GM18870 (cell line): ENCODE results near the gene COL9A3.
"Not testable (repeated sequence)": the region's sequence is repeated elsewhere in the genome, so short reads cannot be mapped to it uniquely, and the experiment has no call there.

Experiments
- ATAC-seq: cut with Tn5 transposase; IDR thresholded peaks from one replicate; pipeline ENCODE4 v1.9.1; 2021; ENCODE audit warnings: moderate library complexity; ENCODE audit not compliant: unreplicated experiment

COL9A3 gene

DNA sequence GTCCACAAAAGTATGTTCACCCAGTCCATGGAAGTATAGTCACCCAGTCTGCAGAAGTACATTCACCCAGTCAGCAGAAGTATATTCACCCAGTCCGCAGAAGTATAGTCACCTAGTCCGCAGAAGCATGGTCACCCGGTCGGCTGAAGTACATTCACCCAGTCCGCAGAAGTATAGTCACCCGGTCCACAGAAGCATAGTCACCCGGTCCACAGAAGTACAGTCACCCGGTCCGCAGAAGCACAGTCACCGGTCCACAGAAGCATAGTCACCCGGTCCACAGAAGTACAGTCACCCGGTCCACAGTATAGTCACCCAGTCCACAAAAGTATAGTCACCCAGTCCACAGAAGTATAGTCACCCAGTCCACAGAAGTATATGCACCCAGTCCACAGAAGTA lies 36.0 kb downstream of the COL9A3 start:
- no peak for ATAC-seq

DNA sequence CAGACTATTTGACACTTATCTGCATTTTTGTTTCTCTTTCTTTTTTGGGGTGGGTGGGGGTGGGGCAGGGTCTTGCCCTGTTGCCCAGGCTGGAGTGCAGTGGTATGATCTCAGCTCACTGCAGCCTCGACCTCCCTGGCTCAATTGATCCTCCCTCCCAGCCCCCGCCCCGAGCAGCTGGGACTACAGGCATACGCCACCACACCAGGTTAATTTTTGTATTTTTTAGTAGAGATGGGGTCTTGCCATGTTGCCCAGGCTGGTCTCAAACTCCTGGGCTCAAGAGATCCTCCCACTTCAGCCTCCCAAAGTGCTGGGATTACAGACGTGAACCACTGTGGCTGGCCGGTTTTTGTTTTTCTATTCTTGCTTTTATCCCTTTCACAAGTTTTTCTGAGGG lies 36.5 kb downstream of the COL9A3 start:
- not testable (repeated sequence) for ATAC-seq

DNA sequence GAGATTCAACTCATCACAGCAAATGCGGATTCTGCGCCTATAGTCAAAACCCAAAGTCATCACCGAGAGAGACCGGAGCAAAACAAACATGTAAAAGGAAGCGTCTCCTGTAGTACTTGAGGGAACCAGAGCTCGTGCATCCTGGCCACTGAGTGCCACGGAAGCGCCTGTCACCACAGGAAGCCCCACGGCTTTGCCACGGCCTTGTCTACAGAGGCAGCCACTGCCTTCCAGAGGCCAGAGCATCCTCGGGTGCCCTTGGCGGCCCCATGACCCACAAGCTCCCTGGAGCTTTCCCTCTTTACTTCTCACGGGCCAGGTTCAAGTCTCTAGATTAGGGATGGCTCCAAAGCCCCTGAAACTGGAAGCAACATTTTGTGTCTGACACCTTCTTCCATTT lies 37.3 kb downstream of the COL9A3 start:
- no peak for ATAC-seq

DNA sequence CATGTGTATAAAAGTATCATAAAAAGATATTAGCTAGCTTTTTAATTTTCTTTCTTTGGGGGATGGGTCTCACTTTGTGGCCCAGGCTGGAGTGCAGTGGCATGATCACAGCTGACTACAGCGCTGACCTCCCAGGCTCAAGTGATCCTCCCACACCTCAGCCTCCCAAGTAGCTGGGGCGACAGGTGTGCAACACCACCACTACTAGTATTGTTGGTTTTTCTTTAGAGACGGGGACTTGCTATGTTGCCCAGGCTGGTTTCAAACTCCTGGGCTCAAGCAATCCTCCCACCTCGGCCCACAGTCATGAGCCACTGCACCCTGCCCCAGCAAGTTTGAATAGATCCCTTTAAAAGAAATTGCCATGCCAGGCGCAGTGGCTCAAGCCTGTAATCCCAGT lies 38.3 kb downstream of the COL9A3 start:
- no peak for ATAC-seq

DNA sequence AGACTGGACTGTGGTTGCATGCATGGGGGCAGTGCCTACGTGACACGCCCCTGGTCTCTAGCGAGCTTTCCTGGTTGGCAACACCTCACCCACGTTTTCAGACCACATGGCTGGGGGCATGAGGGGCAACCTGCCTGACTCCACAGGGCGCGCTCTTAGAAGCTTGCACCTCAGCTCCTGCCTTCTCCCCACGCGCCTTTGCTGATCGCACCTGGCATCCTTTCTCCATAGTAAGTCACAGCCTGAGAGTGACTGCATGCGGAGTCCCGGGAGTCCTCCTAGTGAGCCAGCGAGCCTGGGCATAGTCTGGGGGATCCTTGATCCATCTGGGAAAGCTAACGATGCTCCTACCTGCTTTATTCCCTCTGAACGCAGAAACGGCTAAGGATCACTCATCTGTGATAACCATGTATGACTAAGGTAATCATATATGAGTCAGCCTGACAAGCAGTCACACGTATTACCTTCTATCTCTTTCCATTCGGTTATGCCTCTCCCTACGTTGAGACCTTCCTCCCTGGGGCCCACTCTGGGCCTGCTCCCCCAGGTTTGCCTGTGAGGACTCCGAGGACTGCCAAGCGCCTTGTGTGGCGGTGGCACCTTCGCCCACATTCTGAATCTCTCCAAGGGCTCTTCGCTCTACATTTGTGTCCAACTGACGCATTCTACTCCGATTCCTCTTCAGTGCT lies 40.2 kb downstream of the COL9A3 start:
- ATAC-seq, result no peak

DNA sequence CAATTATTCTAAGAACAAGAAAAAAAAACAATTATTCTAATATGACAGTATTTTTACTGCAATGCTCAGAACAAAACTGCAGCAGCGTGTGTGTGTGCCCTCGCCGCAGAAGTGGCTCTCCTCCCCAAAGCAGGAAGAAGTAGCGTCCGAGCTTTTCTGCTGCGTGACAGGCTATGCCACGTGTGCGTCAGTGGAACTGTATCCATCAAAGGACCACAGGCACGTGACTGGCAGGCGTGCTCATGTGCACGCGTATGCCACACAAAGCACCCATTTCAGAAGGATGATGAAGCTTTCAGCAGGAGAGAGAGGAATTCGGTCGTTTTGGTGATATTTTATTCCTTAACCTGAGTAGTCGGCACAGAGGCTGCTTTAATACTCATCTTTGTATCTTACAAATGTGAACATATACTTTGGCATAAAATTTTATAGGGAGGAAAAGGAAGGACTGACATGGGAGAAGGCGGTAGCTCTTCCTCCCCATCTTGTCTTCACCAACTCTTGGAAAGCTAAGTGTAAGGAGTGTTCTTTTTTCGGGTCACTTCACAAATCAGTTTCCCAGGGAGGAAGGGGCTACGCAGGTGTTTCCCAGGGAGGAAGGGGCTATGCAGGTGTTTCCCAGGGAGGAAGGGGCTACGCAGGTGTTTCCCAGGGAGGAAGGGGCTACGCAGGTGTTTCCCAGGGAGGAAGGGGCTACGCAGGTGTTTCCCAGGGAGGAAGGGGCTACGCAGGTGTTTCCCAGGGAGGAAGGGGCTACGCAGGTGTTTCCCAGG lies 41.4 kb downstream of the COL9A3 start:
- ATAC-seq, result no peak

DNA sequence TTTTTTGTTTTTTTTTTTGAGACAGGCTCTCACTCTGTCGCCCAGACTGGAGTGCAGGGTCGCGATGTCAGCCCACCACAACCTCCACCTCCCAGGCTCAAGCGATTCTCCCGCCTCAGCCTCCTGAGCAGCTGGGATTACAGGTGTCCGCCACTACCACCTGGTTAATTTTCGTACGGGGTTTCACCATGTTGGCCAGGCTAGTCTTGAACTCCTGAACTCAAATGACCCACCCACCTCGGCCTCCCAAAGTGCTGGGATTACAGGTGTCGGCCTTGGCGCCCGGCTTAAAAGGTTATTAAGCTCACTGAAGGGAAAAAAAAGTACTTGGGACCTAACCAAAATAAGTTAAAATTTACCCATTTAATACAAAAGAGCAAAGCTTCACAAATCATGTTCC lies 42.9 kb downstream of the COL9A3 start:
- no peak for ATAC-seq

DNA sequence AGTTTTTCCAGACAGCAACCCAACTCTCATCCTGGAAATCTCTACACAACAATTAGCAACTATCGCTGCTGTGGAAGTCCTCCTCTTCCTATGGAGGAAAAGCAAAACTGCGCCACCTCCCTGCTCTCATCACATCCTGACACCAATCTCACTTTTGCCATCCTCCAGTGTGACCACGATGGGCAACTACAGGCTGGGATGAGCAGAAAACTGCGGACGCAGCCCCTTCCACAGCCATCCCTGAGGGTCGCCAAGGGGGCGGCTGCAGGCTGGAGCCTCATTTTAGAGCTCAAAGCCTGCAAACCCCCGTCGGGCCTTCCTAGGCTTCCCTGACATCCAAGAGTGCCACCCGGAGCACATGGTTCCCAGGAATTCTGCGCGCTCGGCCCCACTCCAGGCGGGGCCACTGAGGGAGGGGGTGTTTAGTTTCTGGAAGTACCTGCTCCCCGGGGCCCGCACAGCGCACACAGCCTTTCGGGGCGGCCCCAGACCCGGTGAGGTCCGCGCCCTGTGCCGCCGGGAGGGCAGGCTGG lies 43.6 kb downstream of the COL9A3 start:
- no peak for ATAC-seq

DNA sequence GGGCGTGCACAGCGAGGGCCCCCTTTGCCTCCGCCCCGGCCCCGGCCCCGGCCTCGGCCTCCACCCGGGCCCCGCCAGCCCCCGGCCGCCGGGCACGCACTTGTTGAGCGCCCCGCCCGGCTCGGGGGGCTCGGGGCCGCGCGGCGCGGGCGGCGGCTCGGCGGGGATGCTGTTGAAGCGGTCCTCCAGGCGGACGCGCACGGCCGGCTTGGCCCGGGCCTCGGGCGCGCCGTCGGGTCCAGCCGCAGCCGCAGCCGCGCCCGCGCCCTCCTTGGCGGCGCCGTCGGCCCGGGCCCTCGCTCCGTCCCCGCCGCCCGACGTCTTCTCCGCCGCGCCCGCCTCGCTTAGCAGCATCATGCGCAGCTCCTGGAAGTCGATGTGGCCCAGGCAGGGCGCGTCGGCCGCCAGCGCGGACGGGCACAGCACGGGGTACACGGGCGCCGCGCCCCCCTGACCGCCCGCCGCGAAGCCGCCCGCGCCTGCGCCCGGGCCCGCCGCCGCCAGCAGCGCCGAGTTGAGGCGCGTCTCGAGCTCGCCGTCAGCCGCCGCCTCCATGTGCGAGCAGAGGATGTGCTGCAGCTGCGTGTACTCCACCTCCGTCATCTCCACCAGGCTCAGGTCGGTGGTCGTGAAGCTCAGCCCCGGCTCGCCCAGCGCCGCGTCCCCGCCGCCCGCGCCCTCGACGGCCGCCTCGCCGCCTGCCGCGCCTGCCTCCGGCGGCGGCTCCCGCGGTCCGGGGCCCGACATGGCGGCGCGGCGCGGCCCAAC lies 44.3 kb downstream of the COL9A3 start:
- no peak for ATAC-seq

DNA sequence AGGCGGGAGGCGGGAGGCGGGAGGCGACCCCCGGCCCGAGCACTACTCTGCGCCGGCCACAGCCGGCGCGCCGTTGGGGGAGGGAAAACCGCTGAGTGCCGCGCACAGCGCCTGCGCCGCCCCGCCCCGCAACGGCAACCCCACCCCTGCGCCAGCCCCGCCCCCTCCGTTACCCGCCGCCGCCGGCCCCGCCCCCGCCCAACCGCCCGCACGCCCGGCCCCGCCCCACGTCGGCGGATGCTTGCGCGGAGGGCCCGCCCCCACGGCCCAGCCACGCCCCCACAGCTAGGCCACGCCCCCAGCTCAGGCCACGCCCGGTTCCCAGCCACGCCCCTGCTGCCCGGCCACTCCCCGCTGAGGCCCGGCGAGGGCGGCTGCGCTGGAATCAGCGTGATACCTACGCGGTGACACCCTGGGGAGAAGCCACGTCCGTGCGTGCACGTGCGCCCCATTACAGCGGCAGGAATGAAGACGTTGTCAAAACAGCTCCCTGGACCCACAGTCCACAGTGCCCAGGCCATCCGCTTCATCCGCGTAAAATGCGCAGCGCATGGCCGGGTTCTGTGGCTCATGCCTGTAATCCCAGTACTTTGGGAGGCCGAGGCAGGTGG lies 45.0 kb downstream of the COL9A3 start, which contains the start of gene TCFL5:
Gene TCFL5, minus strand, starts transcription at position 97 of the 611 bp plus-strand sequence. CDS start 152 bp downstream, outside the sequence.
- ATAC-seq, result no peak

DNA sequence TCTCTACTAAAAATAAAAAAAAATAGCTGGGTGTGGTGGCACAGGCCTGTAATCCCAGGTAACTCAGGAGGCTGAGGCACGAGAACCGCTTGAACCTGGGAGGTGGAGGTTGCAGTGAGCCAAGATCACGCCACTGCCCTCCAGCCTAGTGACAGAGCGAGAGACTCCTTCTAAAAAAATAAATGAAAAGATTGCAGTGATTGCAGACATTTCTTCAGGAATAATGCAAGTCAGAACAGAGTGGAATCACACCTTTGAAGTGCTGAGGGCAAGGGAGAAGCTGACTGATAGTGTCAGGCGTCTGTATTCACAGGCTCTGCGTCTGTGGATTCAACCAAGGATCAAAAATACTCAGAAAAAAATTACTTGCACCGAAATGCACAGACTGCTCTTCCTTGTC lies 47.4 kb downstream of the COL9A3 start:
- ATAC-seq, result no peak

DNA sequence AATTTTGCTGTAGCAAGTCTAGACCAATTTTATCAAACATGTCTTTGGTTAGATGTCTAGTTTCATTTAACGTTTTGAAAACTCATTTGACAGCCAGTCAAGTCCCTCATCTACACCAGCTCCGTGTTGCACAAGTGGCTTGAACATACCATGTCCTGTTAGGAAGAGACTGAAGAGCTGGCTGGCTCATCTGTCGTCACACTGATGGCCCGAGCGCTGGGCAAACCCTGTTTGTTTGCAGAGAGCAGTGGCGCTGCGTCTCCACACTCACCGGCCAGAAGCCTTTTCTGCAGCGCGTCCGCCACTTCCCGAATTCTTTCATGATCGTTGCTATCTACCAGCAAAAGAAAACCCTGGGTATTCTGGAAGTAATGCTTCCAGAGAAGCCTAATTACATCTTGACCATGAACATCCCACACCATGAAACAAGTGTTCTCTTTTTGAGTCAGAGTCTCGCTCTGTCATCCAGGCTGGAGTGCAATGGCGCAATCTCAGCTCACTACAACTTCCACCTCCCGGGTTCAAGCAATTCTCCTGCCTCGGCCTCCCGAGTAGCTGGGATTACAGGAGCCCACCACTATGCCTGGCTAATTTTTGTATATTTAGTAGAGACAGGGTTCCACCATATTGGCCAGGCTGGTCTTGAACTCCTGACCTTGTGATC lies 55.5 kb downstream of the COL9A3 start:
- no peak for ATAC-seq

DNA sequence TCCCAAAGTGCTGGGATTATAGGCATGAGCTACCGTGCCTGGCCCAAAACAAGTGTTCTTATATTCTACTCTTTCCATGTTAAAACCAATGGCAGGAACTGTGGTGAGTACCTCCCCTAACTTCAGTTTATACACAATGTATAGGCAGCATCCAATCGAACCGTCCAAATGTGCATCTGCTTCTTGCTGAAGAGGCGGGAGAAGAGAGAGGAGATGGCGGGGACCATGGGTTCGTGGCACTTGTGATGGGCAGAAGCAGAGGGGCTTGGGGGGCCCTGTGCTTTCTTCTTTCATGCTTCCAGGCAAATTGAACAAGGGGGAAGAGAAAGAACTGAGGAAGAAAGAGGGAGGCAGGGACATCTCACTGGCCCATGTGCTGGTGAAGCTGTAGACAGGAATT lies 56.0 kb downstream of the COL9A3 start:
- no peak for ATAC-seq

DNA sequence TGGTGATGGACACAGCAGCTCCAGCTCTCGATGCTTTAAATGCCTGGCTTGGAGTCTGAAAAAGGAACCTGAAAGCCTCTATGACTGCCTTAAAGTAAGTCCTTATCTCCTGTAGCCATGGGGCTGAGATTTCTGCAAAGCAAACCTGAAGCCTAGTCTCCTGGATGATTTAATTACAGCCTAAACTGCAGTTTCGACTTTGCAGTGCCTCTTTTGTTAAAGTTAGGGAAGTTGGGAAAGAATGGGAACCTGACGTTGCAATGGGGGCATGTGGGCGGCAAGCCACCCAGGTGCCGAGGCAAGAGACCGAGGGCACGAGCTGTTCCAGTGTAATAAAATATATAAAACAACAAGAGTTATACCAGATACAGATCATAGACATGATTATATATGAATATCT lies 56.4 kb downstream of the COL9A3 start:
- ATAC-seq, result no peak

DNA sequence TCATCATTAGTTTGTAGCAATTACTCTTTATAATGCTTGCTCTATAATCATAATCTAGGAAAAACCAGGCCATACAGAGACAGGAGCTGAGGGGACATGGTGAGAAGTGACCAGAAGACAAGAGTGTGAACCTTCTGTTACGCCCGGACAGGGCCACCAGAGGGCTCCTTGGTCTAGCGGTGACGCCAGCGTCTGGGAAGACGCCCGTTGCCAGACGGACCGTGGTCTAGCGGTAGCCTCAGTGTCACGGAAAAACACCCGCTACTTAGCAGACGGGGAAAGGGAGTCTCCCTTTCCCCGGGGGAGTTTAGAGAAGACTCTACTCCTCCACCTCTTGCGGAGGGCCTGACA lies 56.8 kb downstream of the COL9A3 start:
- not testable (repeated sequence) for ATAC-seq

DNA sequence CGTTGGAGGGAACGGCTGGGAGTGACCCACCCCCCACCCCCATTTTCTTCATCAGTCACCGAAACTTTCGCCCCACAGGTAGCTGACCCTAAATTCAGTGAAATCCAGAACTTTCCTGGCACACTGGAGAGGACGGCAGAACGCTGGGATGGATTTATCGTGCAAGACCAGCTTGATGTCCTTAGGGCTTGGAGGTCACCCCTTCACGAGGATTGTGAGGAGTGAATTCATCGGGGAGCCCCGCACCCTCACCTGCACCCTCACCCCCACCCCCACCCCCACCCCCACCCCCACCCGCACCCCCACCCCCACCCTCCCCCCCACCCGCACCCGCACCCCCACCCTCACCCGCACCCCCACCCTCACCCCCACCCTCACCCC lies 58.1 kb downstream of the COL9A3 start:
- ATAC-seq, result no peak

DNA sequence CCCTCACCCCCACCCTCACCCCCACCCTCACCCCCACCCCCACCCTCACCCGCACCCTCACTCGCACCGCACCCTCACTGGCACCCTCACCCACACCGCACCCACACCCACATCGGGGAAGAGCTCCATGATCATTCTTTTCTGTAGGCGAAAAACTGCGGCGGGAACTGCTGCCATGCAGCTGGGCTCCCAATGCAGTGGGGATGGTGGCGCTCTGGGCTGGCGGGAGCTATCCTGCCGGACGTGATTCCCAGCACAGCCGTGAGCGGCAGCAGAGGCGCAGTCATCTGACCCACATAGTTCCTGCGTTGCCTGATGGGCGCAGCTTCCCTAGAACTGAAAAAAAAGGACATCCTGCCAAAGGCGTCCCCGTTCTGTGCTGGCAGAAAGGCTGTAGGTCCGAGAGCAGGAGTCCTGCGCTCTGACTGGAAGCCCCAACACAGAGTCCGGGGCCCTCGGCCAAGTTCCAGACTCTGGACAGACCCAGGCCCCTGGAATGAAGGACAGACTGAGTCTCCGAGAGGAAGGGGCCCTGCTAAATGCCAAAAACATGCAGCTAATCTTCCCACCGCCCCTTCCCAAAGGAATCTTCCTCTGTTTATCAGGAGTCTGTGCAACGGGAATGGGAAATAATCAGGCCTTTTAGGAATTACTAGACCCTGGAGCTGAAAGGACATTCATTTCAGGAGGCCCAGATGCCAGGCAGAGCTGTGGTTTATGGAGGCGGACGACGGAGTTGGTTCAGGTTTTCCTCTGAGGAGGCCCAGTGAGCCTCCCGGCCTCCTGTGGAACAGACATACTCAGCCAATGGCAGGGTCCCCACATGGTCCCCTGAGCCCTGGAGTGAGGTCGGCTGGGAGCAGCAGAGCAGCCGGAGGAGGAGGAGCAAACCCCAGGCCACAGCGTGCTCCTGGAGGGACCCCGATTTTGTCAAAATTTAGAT lies 58.8 kb downstream of the COL9A3 start:
- ATAC-seq, result no peak

DNA sequence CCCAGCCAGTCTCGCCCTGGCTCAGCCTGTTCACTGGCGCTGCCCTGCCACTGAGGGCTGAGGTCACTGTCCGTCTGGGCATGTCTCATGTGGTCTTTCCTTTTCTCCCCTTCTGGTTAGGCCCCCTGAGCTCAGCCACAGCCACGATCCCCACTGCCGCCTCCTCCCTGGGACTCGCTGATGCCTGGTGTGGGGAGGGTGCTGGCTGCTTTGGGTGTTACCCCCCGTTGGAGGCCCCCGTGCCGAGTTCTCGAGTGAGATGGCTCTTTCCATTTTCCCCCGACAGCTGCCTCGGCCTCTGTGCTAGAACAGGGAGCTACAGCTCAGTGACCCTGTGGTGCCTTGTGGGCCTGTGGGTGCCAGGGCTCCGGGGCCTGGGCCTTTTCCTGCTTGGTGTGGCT lies 59.7 kb downstream of the COL9A3 start:
- ATAC-seq, result no peak
